HCT116 (cell line): Measurements from ENCODE around the gene WNT1. TPM values are rescaled to one million over a fixed set of nuclear protein-coding genes. Genes with fewer than 3 reads are reported as not detected.

Source experiments
- ATAC-seq: fragments of 200-7000 bp; cut with Tn5 transposase; 2 replicates; pipeline ENCODE4 v1.9.1; 2020; ENCODE audit warnings: mild to moderate bottlenecking, moderate library complexity
- BruUV-seq: library from RNA; stranded (reverse); fragments of 400-500 nt; replicated peaks from 2 replicates; lab custom pipeline; 2021; lab: Mats Ljungman, UMichigan
- CTCF ChIA-PET: fragments of 300-600 bp; sonication (Branson Sonifier 250); formaldehyde crosslinking; loops from one replicate; lab custom pipeline; 2021; ENCODE audit warnings: antibody characterized with exemption; lab: Charles Lee
- POLR2A ChIA-PET: fragments of 300-600, 350-600 bp; sonication (Branson Sonifier 250); formaldehyde crosslinking; loops from one replicate; lab custom pipeline; 2021; ENCODE audit warnings: antibody characterized with exemption; lab: Charles Lee
- RAD21 ChIA-PET, 2 experiments: fragments of 300-600 bp; sonication (Branson Sonifier 250); formaldehyde crosslinking; loops; one replicate each; lab custom pipeline; 2023; ENCODE audit warnings: low total read pairs in 2 of 2; ENCODE audit not compliant: uncharacterized antibody in 2 of 2, unreplicated experiment in 2 of 2, low non-redundant PET in 1 of 2; lab: Charles Lee
- DNase-seq: peaks from one replicate; pipeline ENCODE4 v3.0.0-alpha.2; 2010; ENCODE audit warnings: low read depth, low spot score
- H2AFZ ChIP-seq: fragments of 200-600 bp; shearing (Covaris generic), sonication (generic); 2 replicates; pipeline ENCODE4 v1.6.1; 2017; ENCODE audit warnings: low read depth, mixed run types, mixed read lengths, antibody characterized with exemption, low read length; ENCODE audit not compliant: poor library complexity, severe bottlenecking
- H3K27ac ChIP-seq: 2 replicates; pipeline ENCODE4 v1.5.1; 2012; ENCODE audit warnings: low read depth, low read length
- H3K27me3 ChIP-seq: fragments of 200-600 bp; sonication (generic); 2 replicates; pipeline ENCODE4 v1.6.1; 2016; ENCODE audit warnings: mixed run types, low read length, mixed read lengths; ENCODE audit not compliant: insufficient read depth
- H3K36me3 ChIP-seq, 2 experiments: fragments of 200-500 bp in 1 of 2; fragments of 200-600 bp in 1 of 2; sonication (Bioruptor generic) in 1 of 2; sonication (generic) in 1 of 2; 2 replicates each; pipeline versions ENCODE4 v1.5.1 to v1.6.1; 2014 to 2016; ENCODE audit warnings: low read length in 2 of 2, inconsistent platforms in 1 of 2, mixed read lengths in 1 of 2, mixed run types in 1 of 2; ENCODE audit not compliant: insufficient read depth in 2 of 2, control insufficient read depth in 1 of 2
- H3K4me1 ChIP-seq, 2 experiments: fragments of 200-600 bp in 1 of 2; sonication (generic) in 1 of 2; 2 replicates each; pipeline versions ENCODE4 v1.5.1 to v1.6.1; 2012 to 2017; ENCODE audit warnings: low read length in 2 of 2, inconsistent platforms in 1 of 2, mild to moderate bottlenecking in 1 of 2, mixed read lengths in 1 of 2, mixed run types in 1 of 2, moderate library complexity in 1 of 2; ENCODE audit not compliant: insufficient read depth in 2 of 2, control insufficient read depth in 1 of 2
- H3K4me2 ChIP-seq: fragments of 200-600 bp; sonication (generic); 2 replicates; pipeline ENCODE4 v1.6.1; 2017; ENCODE audit warnings: mixed run types, low read length, mixed read lengths
- H3K4me3 ChIP-seq, 2 experiments: fragments of 200-600 bp in 1 of 2; sonication (generic) in 1 of 2; replicated peaks in 1 of 2; 2 replicates each; pipeline ENCODE4 v1.5.1; 2011 to 2016; ENCODE audit warnings: low read length in 2 of 2, control low read depth in 1 of 2, low read depth in 1 of 2, mild to moderate bottlenecking in 1 of 2, mixed read lengths in 1 of 2, mixed run types in 1 of 2
- H3K79me2 ChIP-seq: fragments of 200-600 bp; sonication (generic); 2 replicates; pipeline ENCODE4 v1.6.1; 2017; ENCODE audit warnings: mild to moderate bottlenecking, mixed run types, low read length, moderate library complexity, mixed read lengths; ENCODE audit not compliant: insufficient read depth
- H3K9ac ChIP-seq: fragments of 200-600 bp; sonication (generic); 2 replicates; pipeline ENCODE4 v1.6.1; 2016; ENCODE audit warnings: low read length, mixed read lengths
- H3K9me2 ChIP-seq: fragments of 200-600 bp; sonication (generic), shearing (Covaris generic); 2 replicates; pipeline ENCODE4 v1.6.1; 2017; ENCODE audit warnings: mixed run types, mild to moderate bottlenecking, moderate library complexity; ENCODE audit not compliant: insufficient read depth
- H3K9me3 ChIP-seq, 2 experiments: fragments of 200-500 bp in 1 of 2; fragments of 200-600 bp in 1 of 2; sonication (Bioruptor generic) in 1 of 2; sonication (generic) in 1 of 2; 2 replicates each; pipeline ENCODE4 v1.6.1; 2014 to 2017; ENCODE audit warnings: low read length in 2 of 2, mixed read lengths in 2 of 2, inconsistent platforms in 1 of 2, low read depth in 1 of 2, mild to moderate bottlenecking in 1 of 2, mixed run types in 1 of 2, moderate library complexity in 1 of 2; ENCODE audit not compliant: control insufficient read depth in 1 of 2, insufficient read depth in 1 of 2
- H4K20me1 ChIP-seq: fragments of 200-600 bp; sonication (generic), shearing (Covaris generic); 2 replicates; pipeline ENCODE4 v1.6.1; 2017; ENCODE audit warnings: mixed run types, mild to moderate bottlenecking, moderate library complexity; ENCODE audit not compliant: insufficient read depth
- ATF3 ChIP-seq: IDR thresholded peaks from 2 replicates; pipeline ENCODE4 v1.6.1; 2012
- JUND ChIP-seq: IDR thresholded peaks from 2 replicates; pipeline ENCODE4 v1.6.1; 2012
- RAD21 ChIP-seq: IDR thresholded peaks from 2 replicates; pipeline ENCODE4 v1.6.1; 2012; ENCODE audit warnings: low read depth, mild to moderate bottlenecking
- SIN3A ChIP-seq: IDR thresholded peaks from 2 replicates; pipeline ENCODE4 v1.6.1; 2012; ENCODE audit warnings: low read depth
- SP1 ChIP-seq: IDR thresholded peaks from 2 replicates; pipeline ENCODE4 v1.6.1; 2012; ENCODE audit warnings: low read depth
- YY1 ChIP-seq: IDR thresholded peaks from 2 replicates; pipeline ENCODE4 v1.6.1; 2011; ENCODE audit warnings: low read length, low read depth, moderate library complexity, mild to moderate bottlenecking; ENCODE audit not compliant: insufficient replicate concordance; ENCODE audit errors: extremely low read depth
- ZNF274 ChIP-seq: fragments of 200-500 bp; sonication (Bioruptor generic); IDR thresholded peaks from 2 replicates; pipeline ENCODE4 v1.6.1; 2014; ENCODE audit warnings: mild to moderate bottlenecking, low read depth, low read length, inconsistent platforms
- intact Hi-C: fragments of 100-400 bp; cut with micrococcal nuclease; formaldehyde crosslinking; loops from 2 replicates; pipeline ENCODE4 v1.10.0; 2022
- total RNA-seq: library from RNA; stranded (reverse); gene quantifications from one replicate; pipeline ENCODE4 v1.2.1, GENCODE V29; 2021; ENCODE audit not compliant: unreplicated experiment
- TF ChIP-seq, protein P1 (sequence below): IDR thresholded peaks from 2 replicates; pipeline ENCODE4 v1.6.1; 2012

WNT1 gene
- total RNA-seq, 1 experiment from 2014 or later = not detected

GRCh38 chr12:49031573-49032161 is 53.5 kb downstream of the WNT1 start:
- Histone ChIP-seq H3K36me3 (peaks cover 30 to 64% of the 10 kb centered on the region in 2 experiments), H4K20me1 (no peaks in the 10 kb centered on the region), H3K4me2 (no peak overlapping the region), H3K27me3 (no peaks in the 10 kb centered on the region), H3K79me2 (peaks cover 5% of the 10 kb centered on the region; the same call in 1 of the 2 replicates), H3K4me3 (no peak overlapping the region), H3K9ac (no peak overlapping the region), H2AFZ (no peak overlapping the region), H3K9me2 (no peaks in the 10 kb centered on the region), H3K9me3 (no peaks in the 10 kb centered on the region), H3K4me1 (no peaks in the 10 kb centered on the region), H3K27ac (no peak overlapping the region)
- DNase-seq = no peak
- TF ChIP-seq, protein P1, sequence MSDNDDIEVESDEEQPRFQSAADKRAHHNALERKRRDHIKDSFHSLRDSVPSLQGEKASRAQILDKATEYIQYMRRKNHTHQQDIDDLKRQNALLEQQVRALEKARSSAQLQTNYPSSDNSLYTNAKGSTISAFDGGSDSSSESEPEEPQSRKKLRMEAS = no peak
- no peak for TF ChIP-seq YY1
- TF ChIP-seq ATF3 = no peak
- no peak for TF ChIP-seq ZNF274
- no peak for TF ChIP-seq SIN3A
- no peak for TF ChIP-seq JUND
- TF ChIP-seq SP1 = no peak
- TF ChIP-seq RAD21 = no peak
- intact Hi-C loops = no loop called here
- RAD21 ChIA-PET = no interaction called here
- POLR2A ChIA-PET = interaction anchor here (1.2 kb wide), 1 partner anchor 12 kb away, joined by 3 read pairs; no protein-coding TSS in a partner anchor
- ATAC-seq = peak; percentile 10; the same call in 1 of the 2 replicates
- CTCF ChIA-PET = interaction anchor here (2.2 kb wide), 1 partner anchor 12 kb away, joined by 6 read pairs; no protein-coding TSS in a partner anchor
- BruUV-seq = no TSS peak

Other genes with a start within 250 kb of the WNT1 start
- 24.9 TPM for gene ADCY6, start 189.2 kb upstream of the WNT1 start, total RNA-seq
- gene CACNB3, start 159.8 kb upstream of the WNT1 start, total RNA-seq = 22.0 TPM
- gene DDX23, start 126.2 kb upstream of the WNT1 start, total RNA-seq = 75.0 TPM
- gene RND1, start 112.5 kb upstream of the WNT1 start, total RNA-seq = 2.0 TPM
- 18.5 TPM for gene FKBP11, start 52.8 kb upstream of the WNT1 start, total RNA-seq
- gene ARF3, start 20.8 kb upstream of the WNT1 start, total RNA-seq = 166 TPM
- 9.8 TPM for gene WNT10B, start 6.6 kb upstream of the WNT1 start, total RNA-seq
- 8.1 TPM for gene DDN, start 21.1 kb downstream of the WNT1 start, total RNA-seq
- gene PRKAG1, start 40.5 kb downstream of the WNT1 start, total RNA-seq = 64.6 TPM
- 71.3 TPM for gene KMT2D, start 82.5 kb downstream of the WNT1 start, total RNA-seq
- 2.8 TPM for gene RHEBL1, start 91.7 kb downstream of the WNT1 start, total RNA-seq
- 0.22 TPM for gene DHH, start 116.5 kb downstream of the WNT1 start, total RNA-seq
- gene LMBR1L, start 132.5 kb downstream of the WNT1 start, total RNA-seq = 44.4 TPM
- gene TUBA1B, start 153.1 kb downstream of the WNT1 start, total RNA-seq = 1,628 TPM
- 24.1 TPM for gene TUBA1A, start 210.8 kb downstream of the WNT1 start, total RNA-seq